Effector memory CD4-positive, alpha-beta T cell (primary cell): ENCODE data around the gene BDKRB2.
A peak's percentile ranks its signal among the peaks of the same experiment; 100 is the strongest.

Experiments used
- DNase-seq, 3 donors: peaks; one replicate each; pipeline ENCODE4 v3.0.0-alpha.2; 2020
- H3K27ac ChIP-seq: 2 replicates; pipeline ENCODE4 v1.7.0; 2013; ENCODE audit warnings: mild to moderate bottlenecking, low read length, moderate library complexity; ENCODE audit not compliant: insufficient read depth, poor library complexity, severe bottlenecking
- H3K27me3 ChIP-seq: replicated peaks from 2 replicates; pipeline ENCODE4 v1.7.0; 2013; ENCODE audit warnings: mild to moderate bottlenecking, low read length; ENCODE audit not compliant: insufficient read depth, control insufficient read depth, poor library complexity, severe bottlenecking
- H3K36me3 ChIP-seq: 2 replicates; pipeline ENCODE4 v1.7.0; 2013; ENCODE audit warnings: mild to moderate bottlenecking, low read length, moderate library complexity; ENCODE audit not compliant: control insufficient read depth, insufficient read depth
- H3K4me1 ChIP-seq: 2 replicates; pipeline ENCODE4 v1.7.0; 2013; ENCODE audit warnings: low read length, mild to moderate bottlenecking; ENCODE audit not compliant: control insufficient read depth, insufficient read depth, poor library complexity, severe bottlenecking
- H3K4me3 ChIP-seq: 2 replicates; pipeline ENCODE4 v1.7.0; 2013; ENCODE audit warnings: low read length, low read depth, mild to moderate bottlenecking; ENCODE audit not compliant: insufficient read depth, poor library complexity, severe bottlenecking
- H3K9me3 ChIP-seq: 2 replicates; pipeline ENCODE4 v1.7.0; 2013; ENCODE audit warnings: mild to moderate bottlenecking, low read length, moderate library complexity; ENCODE audit not compliant: control insufficient read depth

Gene BDKRB2

GRCh38 chr14:96268431-96269358 lies 64.1 kb downstream of the BDKRB2 start:
- H3K4me3 ChIP-seq, result no peak overlapping the region
- no peak overlapping the region for H3K27ac ChIP-seq
- no peaks in the 10 kb centered on the region for H3K27me3 ChIP-seq

GRCh38 chr14:96269359-96269710 lies 64.7 kb downstream of the BDKRB2 start:
- Histone ChIP-seq H3K4me3 (no peak overlapping the region), H3K27ac (no peak overlapping the region), H3K9me3 (no peaks in the 10 kb centered on the region), H3K27me3 (no peaks in the 10 kb centered on the region), H3K36me3 (no peaks in the 10 kb centered on the region), H3K4me1 (no peaks in the 10 kb centered on the region)
- no peak for DNase-seq

More at GRCh38 chr14:96268431-96269358, 64.1 kb downstream of the BDKRB2 start:
- no peaks in the 10 kb centered on the region for H3K36me3 ChIP-seq
- no peaks in the 10 kb centered on the region for H3K9me3 ChIP-seq
- H3K4me1 ChIP-seq, result no peaks in the 10 kb centered on the region
- no peak for DNase-seq

GRCh38 chr14:96270565-96271420 lies 66.2 kb downstream of the BDKRB2 start:
- H3K4me1 ChIP-seq, result no peaks in the 10 kb centered on the region
- H3K9me3 ChIP-seq, result no peaks in the 10 kb centered on the region
- no peak for DNase-seq
- no peaks in the 10 kb centered on the region for H3K27me3 ChIP-seq
- no peaks in the 10 kb centered on the region for H3K36me3 ChIP-seq
- no peak overlapping the region for H3K4me3 ChIP-seq
- H3K27ac ChIP-seq, result no peak overlapping the region

GRCh38 chr14:96271421-96271762 lies 66.8 kb downstream of the BDKRB2 start:
- no peak overlapping the region for H3K4me3 ChIP-seq
- H3K9me3 ChIP-seq, result no peaks in the 10 kb centered on the region
- H3K4me1 ChIP-seq, result no peaks in the 10 kb centered on the region
- no peak for DNase-seq
- no peak overlapping the region for H3K27ac ChIP-seq
- no peaks in the 10 kb centered on the region for H3K36me3 ChIP-seq
- H3K27me3 ChIP-seq, result no peaks in the 10 kb centered on the region

GRCh38 chr14:96272777-96273473 lies 68.3 kb downstream of the BDKRB2 start:
- Histone ChIP-seq H3K4me3 (no peak overlapping the region), H3K36me3 (no peaks in the 10 kb centered on the region), H3K4me1 (no peaks in the 10 kb centered on the region), H3K9me3 (peaks cover 5% of the 10 kb centered on the region), H3K27me3 (no peaks in the 10 kb centered on the region), H3K27ac (no peak overlapping the region)
- no peak for DNase-seq

GRCh38 chr14:96273629-96274028 lies 69.0 kb downstream of the BDKRB2 start:
- no peak overlapping the region for H3K4me3 ChIP-seq
- no peaks in the 10 kb centered on the region for H3K4me1 ChIP-seq
- H3K36me3 ChIP-seq, result no peaks in the 10 kb centered on the region
- H3K27me3 ChIP-seq, result no peaks in the 10 kb centered on the region
- H3K9me3 ChIP-seq, result peaks cover 11% of the 10 kb centered on the region
- no peak for DNase-seq
- no peak overlapping the region for H3K27ac ChIP-seq

GRCh38 chr14:96274122-96274521 lies 69.5 kb downstream of the BDKRB2 start:
- peaks cover 11% of the 10 kb centered on the region for H3K9me3 ChIP-seq
- H3K27me3 ChIP-seq, result no peaks in the 10 kb centered on the region
- H3K27ac ChIP-seq, result no peak overlapping the region
- H3K4me3 ChIP-seq, result no peak overlapping the region
- no peaks in the 10 kb centered on the region for H3K36me3 ChIP-seq
- no peaks in the 10 kb centered on the region for H3K4me1 ChIP-seq
- DNase-seq, result no peak

GRCh38 chr14:96274543-96274942 lies 69.9 kb downstream of the BDKRB2 start:
- Histone ChIP-seq H3K27me3 (no peaks in the 10 kb centered on the region), H3K4me3 (no peak overlapping the region), H3K27ac (no peak overlapping the region), H3K36me3 (no peaks in the 10 kb centered on the region), H3K4me1 (no peaks in the 10 kb centered on the region), H3K9me3 (peaks cover 11% of the 10 kb centered on the region)
- no peak for DNase-seq

GRCh38 chr14:96275177-96276112 lies 70.8 kb downstream of the BDKRB2 start:
- Histone ChIP-seq H3K36me3 (no peaks in the 10 kb centered on the region), H3K9me3 (peaks cover 11% of the 10 kb centered on the region), H3K4me1 (no peaks in the 10 kb centered on the region), H3K27me3 (no peaks in the 10 kb centered on the region), H3K4me3 (no peak overlapping the region), H3K27ac (no peak overlapping the region)
- DNase-seq, result peak; percentile 18 to 53 (median 25)
